ENCODE data around the gene MYLIP.

The MYLIP gene

DNA sequence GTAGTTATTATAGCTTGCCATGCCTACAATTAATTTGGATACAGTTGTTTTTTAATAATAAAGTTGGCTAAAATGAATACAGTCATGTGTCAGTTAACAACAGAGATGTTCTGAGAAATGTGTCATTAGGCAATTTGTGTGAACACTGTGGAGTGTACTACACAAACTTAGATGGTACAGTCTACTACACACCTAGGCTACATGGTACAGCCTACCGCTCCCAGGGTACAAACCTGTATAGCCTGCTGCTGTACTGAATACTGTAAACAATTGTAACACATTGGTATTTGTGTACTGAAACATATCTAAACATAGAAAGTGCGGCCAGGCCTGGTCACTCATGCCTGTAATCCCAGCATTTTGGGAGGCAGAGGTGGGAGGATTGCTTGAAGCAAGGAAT lies 50.2 kb downstream of the MYLIP start:
- H3K4me3 ChIP-seq (ENCODE audit: low read depth, low read length): no peak overlapping the region
- no peak for DNase-seq (ENCODE audit: low read depth, low spot score)
- TF ChIP-seq, protein P1, sequence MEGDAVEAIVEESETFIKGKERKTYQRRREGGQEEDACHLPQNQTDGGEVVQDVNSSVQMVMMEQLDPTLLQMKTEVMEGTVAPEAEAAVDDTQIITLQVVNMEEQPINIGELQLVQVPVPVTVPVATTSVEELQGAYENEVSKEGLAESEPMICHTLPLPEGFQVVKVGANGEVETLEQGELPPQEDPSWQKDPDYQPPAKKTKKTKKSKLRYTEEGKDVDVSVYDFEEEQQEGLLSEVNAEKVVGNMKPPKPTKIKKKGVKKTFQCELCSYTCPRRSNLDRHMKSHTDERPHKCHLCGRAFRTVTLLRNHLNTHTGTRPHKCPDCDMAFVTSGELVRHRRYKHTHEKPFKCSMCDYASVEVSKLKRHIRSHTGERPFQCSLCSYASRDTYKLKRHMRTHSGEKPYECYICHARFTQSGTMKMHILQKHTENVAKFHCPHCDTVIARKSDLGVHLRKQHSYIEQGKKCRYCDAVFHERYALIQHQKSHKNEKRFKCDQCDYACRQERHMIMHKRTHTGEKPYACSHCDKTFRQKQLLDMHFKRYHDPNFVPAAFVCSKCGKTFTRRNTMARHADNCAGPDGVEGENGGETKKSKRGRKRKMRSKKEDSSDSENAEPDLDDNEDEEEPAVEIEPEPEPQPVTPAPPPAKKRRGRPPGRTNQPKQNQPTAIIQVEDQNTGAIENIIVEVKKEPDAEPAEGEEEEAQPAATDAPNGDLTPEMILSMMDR (IDR thresholded peaks at IDR 0.05; ENCODE audit: low read depth, low read length): no peak
- in situ Hi-C loops (cut with HindIII; ENCODE audit: low sequenced_read_pairs): no loop called here

DNA sequence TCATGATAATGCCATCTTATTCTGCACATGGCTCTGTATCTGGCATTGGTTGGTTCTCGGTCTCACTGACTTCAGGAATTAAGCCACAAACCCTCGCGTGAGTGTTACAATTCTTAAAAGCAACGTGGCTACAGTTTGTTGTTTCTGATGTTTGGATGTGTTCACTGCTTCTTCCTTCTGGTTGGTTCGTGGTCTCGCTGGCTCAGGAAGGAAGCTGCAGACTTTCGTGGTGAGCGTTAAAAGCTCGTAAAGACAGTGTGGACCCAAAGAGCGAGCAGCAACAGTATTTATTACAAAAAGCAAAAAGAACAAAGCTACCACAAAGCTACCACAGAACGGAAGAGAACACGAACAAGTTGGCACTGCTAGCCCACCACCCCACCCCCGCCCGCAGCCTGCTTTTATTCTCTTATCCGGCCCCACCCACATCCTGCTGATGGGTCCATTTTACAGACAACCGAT lies 51.1 kb downstream of the MYLIP start:
- no peak for DNase-seq (ENCODE audit: low read depth, low spot score)
- no peak overlapping the region for H3K4me3 ChIP-seq (ENCODE audit: low read depth, low read length)

DNA sequence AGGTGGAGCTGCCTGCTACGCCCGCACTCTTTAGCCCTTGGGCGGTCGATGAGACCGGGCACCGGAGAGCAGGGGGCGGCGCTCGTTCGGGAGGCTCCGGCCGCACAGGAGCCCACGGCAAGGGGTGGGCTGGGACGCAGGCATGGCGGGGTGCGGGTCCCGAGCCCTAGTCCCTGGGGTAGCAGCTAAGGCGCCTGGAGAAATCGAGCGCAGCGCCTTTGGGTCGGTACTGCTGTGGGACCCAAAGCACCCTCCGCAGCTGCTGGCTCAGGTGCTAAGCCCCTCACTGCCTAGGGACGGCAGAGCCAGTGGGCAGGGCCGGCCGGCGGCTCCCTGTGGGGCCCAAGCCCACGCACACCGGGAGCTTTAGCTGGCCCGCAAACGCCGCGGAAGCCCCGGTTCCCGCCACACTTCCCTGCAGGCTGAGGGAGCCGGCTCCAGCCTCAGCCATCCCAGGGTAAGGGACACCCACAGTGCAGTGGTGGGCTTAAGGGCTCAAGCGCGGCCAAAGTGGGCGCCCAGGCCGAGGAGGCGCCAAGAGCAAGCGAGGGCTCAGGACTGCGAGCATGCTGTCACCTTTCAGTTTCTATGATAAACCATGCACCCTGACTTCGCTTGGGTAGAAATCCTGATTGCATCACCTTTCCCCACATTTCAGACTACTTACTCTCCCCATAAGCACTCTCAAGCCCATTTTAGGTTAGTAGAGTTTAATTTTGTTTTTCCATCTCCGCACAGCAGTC lies 52.0 kb downstream of the MYLIP start:
- TF ChIP-seq, protein P1 (IDR thresholded peaks at IDR 0.05; ENCODE audit: low read depth, low read length): no peak
- no peak overlapping the region for H3K4me3 ChIP-seq (ENCODE audit: low read depth, low read length)
- in situ Hi-C loops (cut with HindIII; ENCODE audit: low sequenced_read_pairs): no loop called here
- DNase-seq (ENCODE audit: low read depth, low spot score): no peak

More for the DNA sequence above, 51.1 kb downstream of the MYLIP start:
- TF ChIP-seq, protein P1 (IDR thresholded peaks at IDR 0.05; ENCODE audit: low read depth, low read length): no peak
- in situ Hi-C loops (cut with HindIII; ENCODE audit: low sequenced_read_pairs): no loop called here

DNA sequence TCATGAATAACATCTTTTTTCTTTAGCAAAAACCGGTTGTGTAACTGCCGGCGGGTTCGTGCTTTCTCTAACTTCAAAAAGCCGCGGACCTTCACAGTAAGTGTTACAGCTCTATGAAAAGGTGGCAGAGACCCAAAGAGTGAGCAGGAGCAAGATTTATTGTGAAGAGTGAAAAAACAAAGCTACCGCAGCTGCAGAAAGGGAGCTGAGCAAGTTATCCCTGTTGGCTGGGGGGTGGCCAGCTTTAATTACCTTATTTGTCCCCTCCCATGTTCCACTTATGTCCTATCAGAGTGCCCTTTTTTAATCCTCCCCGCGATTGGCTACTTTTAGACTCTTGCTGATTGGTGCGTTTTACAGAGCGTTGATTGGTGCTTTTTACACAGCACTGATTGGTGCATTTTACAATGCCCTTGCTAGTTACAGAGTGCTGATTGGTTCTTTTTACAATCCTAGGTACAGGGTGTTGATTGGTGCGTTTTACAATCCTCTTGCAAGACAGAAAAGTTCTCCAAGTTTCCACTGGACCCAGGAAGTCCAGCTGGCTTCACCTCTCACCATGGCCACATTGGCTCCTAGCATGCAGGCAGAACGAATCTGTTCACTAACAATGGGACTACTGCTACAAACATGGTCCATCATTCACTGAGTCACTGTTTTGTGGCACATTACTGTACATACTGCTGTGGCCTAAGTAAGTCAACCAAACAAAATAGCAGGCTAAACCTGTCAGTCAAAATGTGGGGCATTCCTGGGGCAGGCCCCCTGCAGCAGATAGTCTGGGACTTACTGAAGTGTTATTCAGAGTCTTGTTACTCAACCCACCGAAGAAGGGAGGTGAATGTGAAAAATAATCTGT lies 52.8 kb downstream of the MYLIP start:
- TF ChIP-seq, protein P1 (IDR thresholded peaks at IDR 0.05; ENCODE audit: low read depth, low read length): no peak
- no peak overlapping the region for H3K4me3 ChIP-seq (ENCODE audit: low read depth, low read length)
- DNase-seq (ENCODE audit: low read depth, low spot score): peak; percentile 11
- in situ Hi-C loops (cut with HindIII; ENCODE audit: low sequenced_read_pairs): no loop called here

GRCh38 chr6:16183187-16183664 lies 54.3 kb downstream of the MYLIP start:
- DNase-seq (ENCODE audit: low read depth, low spot score): peak; percentile 63
- in situ Hi-C loops (cut with HindIII; ENCODE audit: low sequenced_read_pairs): no loop called here
- TF ChIP-seq, protein P1 (IDR thresholded peaks at IDR 0.05; ENCODE audit: low read depth, low read length): peak; percentile 66
- no peak overlapping the region for H3K4me3 ChIP-seq (ENCODE audit: low read depth, low read length)

- no peak overlapping the region for H3K4me3 ChIP-seq (ENCODE audit: low read depth, low read length)
- in situ Hi-C loops (cut with HindIII; ENCODE audit: low sequenced_read_pairs): no loop called here
- TF ChIP-seq, protein P1 (IDR thresholded peaks at IDR 0.05; ENCODE audit: low read depth, low read length): no peak
- no peak for DNase-seq (ENCODE audit: low read depth, low spot score)
Observed at GRCh38 chr6:16184129-16184528, 55.2 kb downstream of the MYLIP start.

Measured in astrocyte of the spinal cord (primary cell).